ENCODE data around the gene BTBD7.

- TF ChIP-seq POLR2A (IDR thresholded peaks at IDR 0.05) (no peak), CTCF (IDR thresholded peaks at IDR 0.05) (no peak)
These were observed 118.2 kb downstream of the BTBD7 start for GRCh38 chr14:93214598-93214997.
